Activated naive CD8-positive, alpha-beta T cell (primary cell): ENCODE measurements around the gene NRXN3.

Experiments
- H3K27ac Mint-ChIP-seq: one replicate; pipeline ENCODE4 v1.8.0; 2021; ENCODE audit warnings: mixed read lengths
- H3K27me3 Mint-ChIP-seq: one replicate; pipeline ENCODE4 v1.8.0; 2021; ENCODE audit warnings: mixed read lengths
- H3K36me3 Mint-ChIP-seq: one replicate; pipeline ENCODE4 v1.8.0; 2021; ENCODE audit warnings: mixed read lengths
- H3K4me1 Mint-ChIP-seq: one replicate; pipeline ENCODE4 v1.8.0; 2021; ENCODE audit warnings: low read depth, mixed read lengths
- H3K4me3 Mint-ChIP-seq: one replicate; pipeline ENCODE4 v1.8.0; 2021; ENCODE audit warnings: mild to moderate bottlenecking, mixed read lengths
- H3K9me3 Mint-ChIP-seq: one replicate; pipeline ENCODE4 v1.8.0; 2021; ENCODE audit warnings: low read depth, mixed read lengths

The NRXN3 gene

GRCh38 chr14:78951602-78952001, 781.4 kb downstream of the NRXN3 start:
- Mint-ChIP-seq H3K36me3 (no peaks in the 10 kb centered on the region), H3K4me1 (no peaks in the 10 kb centered on the region), H3K9me3 (no peaks in the 10 kb centered on the region), H3K4me3 (no peak overlapping the region), H3K27ac (no peak overlapping the region), H3K27me3 (peaks cover 1% of the 10 kb centered on the region)

DNA sequence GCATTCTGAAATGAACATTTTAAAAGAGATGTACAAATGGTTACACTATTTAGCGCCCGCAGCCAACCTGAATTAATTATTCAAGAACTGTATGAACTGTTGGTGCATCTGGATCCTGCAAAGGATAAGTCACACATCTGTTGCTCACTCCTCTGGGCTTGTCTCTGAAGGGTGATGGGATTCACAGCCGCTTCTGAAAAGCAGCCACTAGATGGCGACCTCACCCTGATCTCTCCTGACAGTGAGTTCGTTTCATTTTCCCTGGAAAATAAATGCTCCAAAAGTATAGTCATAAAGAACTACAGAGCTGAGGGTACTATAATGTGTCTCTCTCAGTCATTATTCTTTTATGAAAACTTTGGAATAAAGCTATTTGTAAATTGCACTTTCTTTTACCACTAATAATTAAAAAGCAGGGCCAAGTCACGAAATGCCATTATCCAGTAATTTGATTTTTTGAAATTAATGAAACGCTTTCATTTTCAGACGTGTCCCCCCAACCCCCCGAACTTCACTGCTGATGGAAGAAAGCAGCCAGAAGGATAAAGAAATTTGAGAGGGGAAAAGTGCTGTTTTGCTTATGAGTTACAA, 789.6 kb downstream of the NRXN3 start:
- H3K4me1 Mint-ChIP-seq: no peaks in the 10 kb centered on the region
- no peak overlapping the region for H3K4me3 Mint-ChIP-seq
- peaks cover 3% of the 10 kb centered on the region for H3K27me3 Mint-ChIP-seq
- H3K9me3 Mint-ChIP-seq: no peaks in the 10 kb centered on the region
- H3K27ac Mint-ChIP-seq: no peak overlapping the region
- H3K36me3 Mint-ChIP-seq: no peaks in the 10 kb centered on the region

GRCh38 chr14:78967111-78967809, 797.1 kb downstream of the NRXN3 start:
- H3K9me3 Mint-ChIP-seq: no peaks in the 10 kb centered on the region
- no peak overlapping the region for H3K4me3 Mint-ChIP-seq
- H3K36me3 Mint-ChIP-seq: no peaks in the 10 kb centered on the region
- no peaks in the 10 kb centered on the region for H3K4me1 Mint-ChIP-seq
- no peak overlapping the region for H3K27ac Mint-ChIP-seq
- peaks cover 7% of the 10 kb centered on the region for H3K27me3 Mint-ChIP-seq

DNA sequence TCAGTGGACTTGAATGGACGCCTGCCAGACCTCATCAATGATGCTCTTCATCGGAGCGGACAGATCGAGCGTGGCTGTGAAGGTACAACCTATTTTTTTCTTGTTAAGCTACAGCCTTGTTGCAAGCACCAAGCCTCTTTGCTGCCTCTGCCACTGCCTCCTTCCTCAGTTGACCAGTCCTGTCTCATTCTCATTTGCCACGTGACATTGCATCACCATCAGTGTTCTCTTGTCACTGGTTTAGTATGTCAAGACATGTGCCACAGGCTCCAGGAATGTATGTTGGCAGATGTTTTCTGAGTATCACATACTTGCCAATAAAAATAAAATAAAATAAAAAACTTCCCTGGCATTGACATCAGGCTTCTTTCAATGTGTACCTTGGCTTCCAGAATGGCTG, 798.1 kb downstream of the NRXN3 start:
- Mint-ChIP-seq H3K36me3 (no peaks in the 10 kb centered on the region), H3K4me1 (no peaks in the 10 kb centered on the region), H3K27me3 (peaks cover 7% of the 10 kb centered on the region), H3K4me3 (no peak overlapping the region), H3K9me3 (no peaks in the 10 kb centered on the region), H3K27ac (no peak overlapping the region)

GRCh38 chr14:78970677-78971076, 800.5 kb downstream of the NRXN3 start:
- Mint-ChIP-seq H3K9me3 (no peaks in the 10 kb centered on the region), H3K36me3 (no peaks in the 10 kb centered on the region), H3K27me3 (peaks cover 11% of the 10 kb centered on the region)

DNA sequence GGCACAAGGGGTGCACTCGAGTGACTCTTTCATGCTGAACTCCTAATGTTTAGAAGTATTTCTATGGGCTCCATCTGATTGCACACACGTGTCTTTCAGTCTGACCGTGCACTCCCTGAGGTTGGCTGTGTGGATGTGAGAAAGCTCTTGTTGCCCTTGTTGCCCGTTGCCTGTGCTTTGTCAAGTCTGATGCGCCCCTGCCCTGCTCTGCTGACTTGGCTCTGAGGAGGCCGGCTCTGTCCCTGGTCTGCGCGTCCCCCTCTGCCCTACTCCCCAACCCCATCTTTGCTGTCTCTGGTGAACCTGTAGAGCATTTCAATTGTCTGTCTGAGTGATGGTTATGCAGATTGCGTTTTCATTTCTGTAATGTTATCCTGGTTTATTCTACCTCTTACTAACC, 802.3 kb downstream of the NRXN3 start:
- H3K4me1 Mint-ChIP-seq: no peaks in the 10 kb centered on the region
- no peaks in the 10 kb centered on the region for H3K36me3 Mint-ChIP-seq
- no peak overlapping the region for H3K4me3 Mint-ChIP-seq
- peaks cover 9% of the 10 kb centered on the region for H3K27me3 Mint-ChIP-seq
- H3K27ac Mint-ChIP-seq: no peak overlapping the region
- no peaks in the 10 kb centered on the region for H3K9me3 Mint-ChIP-seq

More at GRCh38 chr14:78970677-78971076, 800.5 kb downstream of the NRXN3 start:
- Mint-ChIP-seq H3K4me1 (no peaks in the 10 kb centered on the region), H3K27ac (no peak overlapping the region), H3K4me3 (no peak overlapping the region)

DNA sequence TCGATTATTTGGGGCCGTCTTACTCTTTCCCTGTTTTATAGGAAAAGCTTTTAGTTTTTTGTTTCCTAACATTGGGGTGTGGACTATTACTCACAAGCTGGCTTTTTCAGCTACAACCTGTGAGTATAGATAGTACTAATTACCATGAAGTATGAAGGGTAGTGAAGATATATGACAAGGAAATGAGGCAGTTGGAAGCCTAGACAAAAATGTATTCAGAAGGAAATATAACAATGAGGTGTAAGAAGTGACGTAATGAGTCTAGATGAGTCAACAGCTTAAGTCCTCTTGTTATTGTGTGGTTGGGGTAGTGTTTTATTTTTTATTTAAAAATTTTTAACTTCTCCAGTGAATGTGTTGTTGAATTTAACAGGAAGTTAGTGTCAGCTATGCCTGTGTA, 804.5 kb downstream of the NRXN3 start:
- H3K4me3 Mint-ChIP-seq: no peak overlapping the region
- no peaks in the 10 kb centered on the region for H3K9me3 Mint-ChIP-seq
- no peaks in the 10 kb centered on the region for H3K36me3 Mint-ChIP-seq
- H3K27ac Mint-ChIP-seq: no peak overlapping the region
- peaks cover 7% of the 10 kb centered on the region for H3K27me3 Mint-ChIP-seq
- H3K4me1 Mint-ChIP-seq: no peaks in the 10 kb centered on the region

- H3K27ac Mint-ChIP-seq: no peak overlapping the region
- no peaks in the 10 kb centered on the region for H3K4me1 Mint-ChIP-seq
- H3K27me3 Mint-ChIP-seq: peaks cover 6% of the 10 kb centered on the region
- H3K4me3 Mint-ChIP-seq: no peak overlapping the region
- no peaks in the 10 kb centered on the region for H3K9me3 Mint-ChIP-seq
- H3K36me3 Mint-ChIP-seq: no peaks in the 10 kb centered on the region
Observed at GRCh38 chr14:78975734-78976133, 805.6 kb downstream of the NRXN3 start.

DNA sequence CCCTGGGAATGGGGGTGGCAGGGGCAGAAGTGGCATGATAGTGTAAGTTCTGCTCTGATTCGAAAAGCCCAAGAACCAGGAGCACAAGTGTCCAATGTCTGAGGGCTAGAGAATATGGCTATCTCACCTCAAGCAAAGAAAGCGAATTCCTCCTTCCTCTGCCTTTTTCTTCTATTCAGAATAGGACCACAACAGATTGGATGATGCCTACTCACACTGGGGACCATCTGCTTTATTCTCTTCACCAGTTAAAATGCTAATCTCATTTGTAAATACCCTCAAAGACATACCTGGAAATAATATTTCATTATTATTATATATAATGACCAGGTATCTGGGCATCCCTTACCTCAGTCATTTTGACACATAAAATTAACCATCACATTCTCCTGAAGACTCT, 808.7 kb downstream of the NRXN3 start:
- no peaks in the 10 kb centered on the region for H3K9me3 Mint-ChIP-seq
- H3K4me3 Mint-ChIP-seq: no peak overlapping the region
- H3K4me1 Mint-ChIP-seq: no peaks in the 10 kb centered on the region

GRCh38 chr14:78982551-78982950, 812.4 kb downstream of the NRXN3 start:
- no peaks in the 10 kb centered on the region for H3K4me1 Mint-ChIP-seq
- H3K27me3 Mint-ChIP-seq: no peaks in the 10 kb centered on the region

More for the DNA sequence above, 808.7 kb downstream of the NRXN3 start:
- Mint-ChIP-seq H3K36me3 (no peaks in the 10 kb centered on the region), H3K27ac (no peak overlapping the region), H3K27me3 (peaks cover 4% of the 10 kb centered on the region)

GRCh38 chr14:78983126-78983525, 813.0 kb downstream of the NRXN3 start:
- no peaks in the 10 kb centered on the region for H3K9me3 Mint-ChIP-seq
- no peaks in the 10 kb centered on the region for H3K4me1 Mint-ChIP-seq
- no peaks in the 10 kb centered on the region for H3K27me3 Mint-ChIP-seq
- no peak overlapping the region for H3K27ac Mint-ChIP-seq
- H3K4me3 Mint-ChIP-seq: no peak overlapping the region
- no peaks in the 10 kb centered on the region for H3K36me3 Mint-ChIP-seq

More at GRCh38 chr14:78982551-78982950, 812.4 kb downstream of the NRXN3 start:
- H3K36me3 Mint-ChIP-seq: no peaks in the 10 kb centered on the region
- H3K27ac Mint-ChIP-seq: no peak overlapping the region
- H3K4me3 Mint-ChIP-seq: no peak overlapping the region
- no peaks in the 10 kb centered on the region for H3K9me3 Mint-ChIP-seq

DNA sequence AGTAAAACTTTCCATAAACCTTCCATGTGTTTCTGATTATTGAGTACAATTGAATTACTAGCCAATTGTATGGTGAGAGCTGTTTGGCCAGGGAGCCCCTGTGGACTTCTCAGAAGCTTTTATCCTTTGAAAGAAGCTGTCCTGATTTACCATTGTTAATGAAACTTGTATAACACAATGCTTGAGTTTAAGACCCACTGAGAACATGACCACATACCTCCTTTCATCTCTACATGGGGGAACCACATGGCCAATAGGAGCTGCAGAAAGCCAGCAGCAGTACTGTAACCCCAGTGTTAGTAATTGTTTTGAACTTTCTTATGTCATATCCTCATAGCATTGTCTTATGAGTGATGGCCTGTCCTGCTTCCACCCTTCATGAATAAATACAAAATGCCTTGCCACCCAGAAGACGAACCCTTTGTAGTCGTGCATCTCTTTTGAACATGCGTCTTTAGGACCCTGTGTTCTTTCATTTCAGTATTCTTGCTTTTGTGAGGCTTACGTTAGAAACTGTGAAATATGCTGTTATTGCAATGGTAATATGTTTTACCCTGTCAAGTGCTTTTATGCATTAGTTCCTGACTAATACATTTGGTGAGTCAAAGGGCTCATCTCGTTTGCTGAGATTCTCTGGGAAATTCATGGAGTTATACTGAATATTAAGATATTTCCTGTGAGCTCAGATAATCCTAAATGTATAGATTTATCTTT, 815.7 kb downstream of the NRXN3 start:
- Mint-ChIP-seq H3K36me3 (no peaks in the 10 kb centered on the region), H3K27me3 (no peaks in the 10 kb centered on the region), H3K27ac (no peak overlapping the region), H3K4me3 (no peak overlapping the region), H3K4me1 (no peaks in the 10 kb centered on the region), H3K9me3 (no peaks in the 10 kb centered on the region)

GRCh38 chr14:78986989-78987388, 816.8 kb downstream of the NRXN3 start:
- Mint-ChIP-seq H3K27me3 (peaks cover 2% of the 10 kb centered on the region), H3K4me3 (no peak overlapping the region)

GRCh38 chr14:78989221-78989620, 819.0 kb downstream of the NRXN3 start:
- H3K9me3 Mint-ChIP-seq: no peaks in the 10 kb centered on the region

More at GRCh38 chr14:78986989-78987388, 816.8 kb downstream of the NRXN3 start:
- Mint-ChIP-seq H3K4me1 (no peaks in the 10 kb centered on the region), H3K27ac (no peak overlapping the region), H3K9me3 (no peaks in the 10 kb centered on the region), H3K36me3 (no peaks in the 10 kb centered on the region)

DNA sequence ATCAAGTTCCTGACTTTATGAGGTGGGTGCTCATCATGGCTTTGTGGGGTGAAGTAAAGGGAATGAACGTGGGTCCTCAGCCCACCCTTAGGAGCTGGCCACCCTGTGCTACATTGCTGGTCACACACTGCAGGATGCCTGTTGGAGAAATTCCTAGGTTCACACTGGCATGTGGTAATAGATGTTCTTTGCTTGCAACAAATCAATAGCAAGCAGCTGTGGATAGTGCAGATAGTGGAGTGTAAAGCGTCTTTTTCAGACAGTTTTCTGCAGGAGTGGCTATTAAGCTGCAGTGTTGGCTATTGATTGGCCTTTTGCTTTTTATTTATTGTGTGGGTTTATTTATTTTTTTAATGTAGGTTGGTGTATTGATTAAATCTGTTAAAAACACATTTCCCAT, 822.7 kb downstream of the NRXN3 start:
- Mint-ChIP-seq H3K9me3 (no peaks in the 10 kb centered on the region), H3K36me3 (no peaks in the 10 kb centered on the region), H3K27me3 (peaks cover 2% of the 10 kb centered on the region), H3K4me3 (no peak overlapping the region), H3K27ac (no peak overlapping the region), H3K4me1 (no peaks in the 10 kb centered on the region)

More at GRCh38 chr14:78989221-78989620, 819.0 kb downstream of the NRXN3 start:
- no peaks in the 10 kb centered on the region for H3K36me3 Mint-ChIP-seq
- H3K27me3 Mint-ChIP-seq: peaks cover 2% of the 10 kb centered on the region
- H3K27ac Mint-ChIP-seq: no peak overlapping the region
- H3K4me3 Mint-ChIP-seq: no peak overlapping the region
- no peaks in the 10 kb centered on the region for H3K4me1 Mint-ChIP-seq
